Thoracic aorta (tissue), 2 donors: ENCODE data around the gene LHPP. TPM values are rescaled to one million over a fixed set of nuclear protein-coding genes. Genes with fewer than 3 reads are reported as not detected.

ENCODE experiments used
- ATAC-seq: fragments of 150-250 bp; one replicate; pipeline ENCODE4 v1.8.0; 2017; ENCODE audit warnings: low read depth; ENCODE audit not compliant: insufficient number of reproducible peaks, low FRiP score
- DNase-seq: peaks from one replicate; pipeline ENCODE4 v3.0.0-alpha.2; 2020; ENCODE audit warnings: low spot score
- H3K27ac ChIP-seq, 2 donors: fragments of 200-600 bp; sonication (generic); 1 replicate in 1 of 2; 2 replicates in 1 of 2; pipeline ENCODE4 v1.5.1; 2016; ENCODE audit warnings: mild to moderate bottlenecking in 2 of 2, moderate library complexity in 2 of 2
- H3K27me3 ChIP-seq: fragments of 200-600 bp; sonication (generic); replicated peaks from 2 replicates; pipeline ENCODE4 v1.6.0; 2016; ENCODE audit warnings: mild to moderate bottlenecking; ENCODE audit not compliant: insufficient read depth
- H3K36me3 ChIP-seq: fragments of 200-600 bp; sonication (generic); one replicate; pipeline ENCODE4 v1.5.1; 2016
- H3K4me1 ChIP-seq, 2 donors: fragments of 200-600 bp; sonication (generic); 1 replicate in 1 of 2; 2 replicates in 1 of 2; pipeline versions ENCODE4 v1.5.1 to v1.6.0; 2016; ENCODE audit warnings: low read depth in 2 of 2, mild to moderate bottlenecking in 1 of 2; ENCODE audit not compliant: control insufficient read depth in 1 of 2
- H3K4me3 ChIP-seq: fragments of 200-600 bp; sonication (generic); 2 replicates; pipeline ENCODE4 v1.5.1; 2016; ENCODE audit warnings: mild to moderate bottlenecking
- H3K9me3 ChIP-seq: fragments of 200-600 bp; sonication (generic); 2 replicates; pipeline ENCODE4 v1.5.1; 2016
- CTCF ChIP-seq: fragments of 200-600 bp; sonication (generic); IDR thresholded peaks from one replicate; pipeline ENCODE4 v1.5.1; 2019; ENCODE audit warnings: antibody characterized with exemption
- total RNA-seq, 2 donors: library from RNA; depleted of rRNA; stranded (reverse); fragments of >200 nt; gene quantifications; one replicate each; pipeline versions ENCODE4 v1.1.0 to v1.2.3, GENCODE V29; 2016

Gene LHPP
- total RNA-seq, 2 donors from 2014 or later: 7.2 to 24.1 TPM

GRCh38 chr10:124600051-124600880, 138.6 kb downstream of the LHPP start:
- Histone ChIP-seq H3K4me3 (no peak overlapping the region), H3K27me3 (no peaks in the 10 kb centered on the region), H3K9me3 (no peaks in the 10 kb centered on the region), H3K4me1 (no peaks in the 10 kb centered on the region), H3K27ac (no peak overlapping the region), H3K36me3 (no peaks in the 10 kb centered on the region)
- TF ChIP-seq CTCF: no peak
- ATAC-seq: no peak
- DNase-seq: no peak

- H3K27me3 ChIP-seq: no peaks in the 10 kb centered on the region
- no peak overlapping the region for H3K4me3 ChIP-seq
- H3K27ac ChIP-seq: no peak overlapping the region
- H3K4me1 ChIP-seq: no peaks in the 10 kb centered on the region
- H3K36me3 ChIP-seq: no peaks in the 10 kb centered on the region
- DNase-seq (no peak), ATAC-seq (no peak)
- H3K9me3 ChIP-seq: no peaks in the 10 kb centered on the region
- TF ChIP-seq CTCF: no peak
Measured at GRCh38 chr10:124601016-124601415, 139.4 kb downstream of the LHPP start.

GRCh38 chr10:124601431-124602120, 140.0 kb downstream of the LHPP start:
- ATAC-seq: no peak
- H3K27ac ChIP-seq: no peak overlapping the region
- no peak for DNase-seq
- H3K36me3 ChIP-seq: no peaks in the 10 kb centered on the region
- H3K4me1 ChIP-seq: no peaks in the 10 kb centered on the region
- H3K9me3 ChIP-seq: no peaks in the 10 kb centered on the region
- no peak overlapping the region for H3K4me3 ChIP-seq
- TF ChIP-seq CTCF: no peak
- H3K27me3 ChIP-seq: no peaks in the 10 kb centered on the region

GRCh38 chr10:124602121-124602561, 140.5 kb downstream of the LHPP start:
- ATAC-seq: no peak
- no peak overlapping the region for H3K27ac ChIP-seq
- TF ChIP-seq CTCF: no peak
- H3K36me3 ChIP-seq: no peaks in the 10 kb centered on the region
- no peaks in the 10 kb centered on the region for H3K27me3 ChIP-seq
- no peaks in the 10 kb centered on the region for H3K9me3 ChIP-seq
- no peak overlapping the region for H3K4me3 ChIP-seq
- no peak for DNase-seq
- no peaks in the 10 kb centered on the region for H3K4me1 ChIP-seq

- no peak for DNase-seq
- H3K27ac ChIP-seq: no peak overlapping the region
- no peak for ATAC-seq
- H3K9me3 ChIP-seq: no peaks in the 10 kb centered on the region
- TF ChIP-seq CTCF: no peak
- H3K27me3 ChIP-seq: no peaks in the 10 kb centered on the region
- H3K36me3 ChIP-seq: no peaks in the 10 kb centered on the region
- H3K4me3 ChIP-seq: no peak overlapping the region
- no peaks in the 10 kb centered on the region for H3K4me1 ChIP-seq
Measured at GRCh38 chr10:124602646-124603365, 141.2 kb downstream of the LHPP start.
